GM21825 (cell line): ENCODE data around the gene MYL7.
"Not testable (repeated sequence)": the region's sequence is repeated elsewhere in the genome, so short reads cannot be mapped to it uniquely, and the experiment has no call there.

Source experiments
- ATAC-seq: cut with Tn5 transposase; IDR thresholded peaks from one replicate; pipeline ENCODE4 v1.9.1; 2021; ENCODE audit warnings: mild to moderate bottlenecking, moderate library complexity; ENCODE audit not compliant: unreplicated experiment

Gene MYL7

GRCh38 chr7:44133295-44133694 lies 7.8 kb downstream of the MYL7 start:
- no peak for ATAC-seq

GRCh38 chr7:44132039-44132438 lies 9.1 kb downstream of the MYL7 start:
- no peak for ATAC-seq

GRCh38 chr7:44131173-44132029 lies 9.7 kb downstream of the MYL7 start:
- no peak for ATAC-seq

GRCh38 chr7:44128721-44129582 lies 12.2 kb downstream of the MYL7 start:
- ATAC-seq = no peak

GRCh38 chr7:44127161-44127560 lies 14.0 kb downstream of the MYL7 start:
- no peak for ATAC-seq

- ATAC-seq = not testable (repeated sequence)
These were observed 14.6 kb downstream of the MYL7 start for GRCh38 chr7:44126574-44126973.

- no peak for ATAC-seq
These were observed 16.3 kb downstream of the MYL7 start for GRCh38 chr7:44124822-44125202.

- peak; percentile 99 for ATAC-seq
These were observed 17.7 kb downstream of the MYL7 start, which contains the start of gene POLD2 for GRCh38 chr7:44123190-44124003. Gene POLD2 (minus strand): TSS chr7:44123548. CDS start chr7:44122053, 1,495 bp downstream.

GRCh38 chr7:44122529-44122928 lies 18.6 kb downstream of the MYL7 start:
- ATAC-seq = no peak

- ATAC-seq = no peak
These were observed 19.2 kb downstream of the MYL7 start for GRCh38 chr7:44121761-44122420.

GRCh38 chr7:44120395-44120794 lies 20.7 kb downstream of the MYL7 start:
- ATAC-seq = no peak

GRCh38 chr7:44119829-44120380 lies 21.2 kb downstream of the MYL7 start:
- no peak for ATAC-seq

- ATAC-seq = no peak
These were observed 23.2 kb downstream of the MYL7 start for GRCh38 chr7:44117801-44118429.

GRCh38 chr7:44116789-44117666 lies 24.1 kb downstream of the MYL7 start:
- no peak for ATAC-seq

GRCh38 chr7:44116087-44116788 lies 24.9 kb downstream of the MYL7 start:
- no peak for ATAC-seq

GRCh38 chr7:44114586-44115310 lies 26.4 kb downstream of the MYL7 start:
- ATAC-seq = no peak

GRCh38 chr7:44113764-44114354 lies 27.3 kb downstream of the MYL7 start:
- no peak for ATAC-seq
